Endodermal cell (in vitro differentiated cells): ENCODE data around the gene TRIM72. TPM values are rescaled to one million over a fixed set of nuclear protein-coding genes. Genes with fewer than 3 reads are reported as not detected.

ENCODE experiments used
- DNase-seq: peaks from one replicate; pipeline ENCODE4 v3.0.0-alpha.2; 2017
- H3K27ac ChIP-seq: 2 replicates; pipeline ENCODE4 v1.5.1; 2013; ENCODE audit warnings: mild to moderate bottlenecking, low read depth, low read length, moderate library complexity
- H3K27me3 ChIP-seq: 2 replicates; pipeline ENCODE4 v1.6.1; 2013; ENCODE audit warnings: mild to moderate bottlenecking, low read length, moderate library complexity; ENCODE audit not compliant: insufficient read depth, control insufficient read depth, poor library complexity, severe bottlenecking
- H3K36me3 ChIP-seq: 2 replicates; pipeline ENCODE4 v1.7.0; 2013; ENCODE audit warnings: mild to moderate bottlenecking, low read length, moderate library complexity; ENCODE audit not compliant: control insufficient read depth, insufficient read depth
- H3K4me1 ChIP-seq: one replicate; pipeline ENCODE4 v1.7.0; 2013; ENCODE audit warnings: low read length; ENCODE audit not compliant: control insufficient read depth, insufficient read depth
- H3K4me3 ChIP-seq: 2 replicates; pipeline ENCODE4 v1.5.1; 2013; ENCODE audit warnings: mild to moderate bottlenecking, low read length, moderate library complexity
- H3K9ac ChIP-seq: 2 replicates; pipeline ENCODE4 v1.6.1; 2013; ENCODE audit warnings: mild to moderate bottlenecking, low read length, moderate library complexity; ENCODE audit not compliant: poor library complexity, severe bottlenecking; ENCODE audit errors: extremely low read depth
- H3K9me3 ChIP-seq: 2 replicates; pipeline ENCODE4 v1.6.1; 2013; ENCODE audit warnings: mild to moderate bottlenecking, low read length, moderate library complexity; ENCODE audit not compliant: control insufficient read depth
- H3K27ac Mint-ChIP-seq: 2 replicates; pipeline ENCODE4 v1.8.0; 2020; ENCODE audit warnings: mixed read lengths
- H3K27me3 Mint-ChIP-seq: 2 replicates; pipeline ENCODE4 v1.8.0; 2021; ENCODE audit warnings: mild to moderate bottlenecking, mixed read lengths; ENCODE audit not compliant: insufficient read depth
- H3K36me3 Mint-ChIP-seq: 2 replicates; pipeline ENCODE4 v1.8.0; 2020; ENCODE audit warnings: low read depth, mixed read lengths
- H3K4me1 Mint-ChIP-seq: 2 replicates; pipeline ENCODE4 v1.8.0; 2020; ENCODE audit warnings: mixed read lengths
- H3K4me3 Mint-ChIP-seq: 2 replicates; pipeline ENCODE4 v1.8.0; 2020; ENCODE audit warnings: mild to moderate bottlenecking, moderate library complexity, mixed read lengths
- H3K9me3 Mint-ChIP-seq: 2 replicates; pipeline ENCODE4 v1.8.0; 2020; ENCODE audit warnings: mild to moderate bottlenecking, mixed read lengths
- CTCF ChIP-seq: fragments of 200-600 bp; sonication (generic); conservative IDR thresholded peaks from 2 replicates; pipeline ENCODE4 v1.5.0; 2021; ENCODE audit warnings: antibody characterized with exemption, mild to moderate bottlenecking
- WGBS, 2 experiments: methylation state at CpG; one replicate each; pipeline versions ENCODE4 v1.1.5 to v1.1.7; 2013; ENCODE audit warnings: missing lambda C conversion rate in 2 of 2, mixed read lengths in 1 of 2; ENCODE audit not compliant: insufficient coverage in 1 of 2, insufficient read length in 1 of 2; 5-methylcytosine and 5-hydroxymethylcytosine counted together
- total RNA-seq, 2 donors: library from RNA; stranded (reverse); fragmentation: NEBNext Ultra II Directional in 1 of 2; extraction: Animal tissue kit (Norgen Biotek cat#: 25700) in 1 of 2; gene quantifications; 2 replicates in 1 of 2; 3 replicates in 1 of 2; pipeline ENCODE4 v1.2.1, GENCODE V29; 2021

Gene TRIM72
- total RNA-seq, 2 donors from 2014 or later, result 0.15 to 0.20 TPM

- TF ChIP-seq CTCF, result no peak
- 83 to 90% methylated on average over 2 to 4 of the region's 4 CpGs for WGBS, 2 experiments
- no peaks in the 10 kb centered on the region for H3K27me3 Mint-ChIP-seq
- H3K9ac ChIP-seq, result no peak overlapping the region
- H3K27ac Mint-ChIP-seq, result no peak overlapping the region
- no peak overlapping the region for H3K4me3 Mint-ChIP-seq
- no peaks in the 10 kb centered on the region for H3K36me3 ChIP-seq
- no peak overlapping the region for H3K4me3 ChIP-seq
- no peaks in the 10 kb centered on the region for H3K36me3 Mint-ChIP-seq
- no peaks in the 10 kb centered on the region for H3K9me3 Mint-ChIP-seq
- no peaks in the 10 kb centered on the region for H3K9me3 ChIP-seq
- H3K4me1 ChIP-seq, result no peaks in the 10 kb centered on the region
- no peak overlapping the region for H3K27ac ChIP-seq
- no peaks in the 10 kb centered on the region for H3K27me3 ChIP-seq
- H3K4me1 Mint-ChIP-seq, result no peaks in the 10 kb centered on the region
- DNase-seq, result no peak
These were observed 44.4 kb downstream of the TRIM72 start for GRCh38 chr16:31258366-31258765.

- Histone ChIP-seq H3K4me1 (no peaks in the 10 kb centered on the region), H3K27ac (no peak overlapping the region), H3K27me3 (no peaks in the 10 kb centered on the region), H3K36me3 (no peaks in the 10 kb centered on the region), H3K4me3 (no peak overlapping the region), H3K9ac (no peak overlapping the region), H3K9me3 (no peaks in the 10 kb centered on the region)
- H3K4me3 Mint-ChIP-seq, result no peak overlapping the region
- H3K27ac Mint-ChIP-seq, result no peak overlapping the region
- no peak for TF ChIP-seq CTCF
- WGBS, 2 experiments, result 89 to 92% methylated on average over 6 to 14 of the region's 14 CpGs
- no peaks in the 10 kb centered on the region for H3K36me3 Mint-ChIP-seq
- no peaks in the 10 kb centered on the region for H3K27me3 Mint-ChIP-seq
- no peaks in the 10 kb centered on the region for H3K9me3 Mint-ChIP-seq
- DNase-seq, result no peak
- H3K4me1 Mint-ChIP-seq, result peaks cover 3% of the 10 kb centered on the region
These were observed 46.4 kb downstream of the TRIM72 start for GRCh38 chr16:31260136-31260931.

GRCh38 chr16:31262084-31262483, 48.2 kb downstream of the TRIM72 start:
- no peak overlapping the region for H3K9ac ChIP-seq
- Mint-ChIP-seq H3K36me3 (no peaks in the 10 kb centered on the region), H3K27ac (no peak overlapping the region), H3K27me3 (no peaks in the 10 kb centered on the region), H3K9me3 (no peaks in the 10 kb centered on the region), H3K4me3 (no peak overlapping the region), H3K4me1 (peaks cover 4% of the 10 kb centered on the region)
- TF ChIP-seq CTCF, result no peak
- H3K27ac ChIP-seq, result no peak overlapping the region
- no peaks in the 10 kb centered on the region for H3K27me3 ChIP-seq
- 75 to 88% methylated on average over 2 to 3 of the region's 3 CpGs for WGBS, 2 experiments
- H3K4me3 ChIP-seq, result no peak overlapping the region
- no peaks in the 10 kb centered on the region for H3K4me1 ChIP-seq
- no peaks in the 10 kb centered on the region for H3K36me3 ChIP-seq
- DNase-seq, result no peak
- H3K9me3 ChIP-seq, result no peaks in the 10 kb centered on the region
